Keratinocyte (primary cell): Measurements from ENCODE around the gene MON2. TPM values are rescaled to one million over a fixed set of nuclear protein-coding genes. Genes with fewer than 3 reads are reported as not detected.
"Not testable (repeated sequence)": the region's sequence is repeated elsewhere in the genome, so short reads cannot be mapped to it uniquely, and the experiment has no call there.

Experiments used
- DNase-seq: peaks from one replicate; pipeline ENCODE4 v3.0.0-alpha.2; 2011; ENCODE audit warnings: low read depth, missing footprints, low spot score
- FAIRE-seq: peaks from 2 replicates; lab custom pipeline; 2011; peaks lifted over from hg19 to GRCh38; lab: Jason Lieb, UNC
- H2AFZ ChIP-seq: 2 replicates; pipeline ENCODE4 v1.6.0; 2012; ENCODE audit warnings: low read length, control low read depth, inconsistent platforms; ENCODE audit not compliant: control insufficient read depth
- H3K27ac ChIP-seq: 2 replicates; pipeline ENCODE4 v1.5.1; 2011; ENCODE audit warnings: low read length; ENCODE audit not compliant: control insufficient read depth, insufficient read depth
- H3K27me3 ChIP-seq: 3 replicates; pipeline ENCODE4 v1.6.0; 2011; ENCODE audit warnings: low read length; ENCODE audit not compliant: control insufficient read depth, insufficient read depth; ENCODE audit errors: extremely low read depth
- H3K36me3 ChIP-seq, 2 experiments: 2 replicates in 1 of 2; 3 replicates in 1 of 2; pipeline ENCODE4 v1.5.1; 2011; ENCODE audit warnings: low read length in 2 of 2, mild to moderate bottlenecking in 1 of 2; ENCODE audit not compliant: control insufficient read depth in 2 of 2, insufficient read depth in 2 of 2; ENCODE audit errors: extremely low read depth in 1 of 2
- H3K4me1 ChIP-seq: 3 replicates; pipeline ENCODE4 v1.5.1; 2011; ENCODE audit warnings: low read length; ENCODE audit not compliant: control insufficient read depth, insufficient read depth; ENCODE audit errors: extremely low read depth
- H3K4me2 ChIP-seq: 3 replicates; pipeline ENCODE4 v1.6.0; 2011; ENCODE audit warnings: low read depth, low read length; ENCODE audit not compliant: control insufficient read depth, insufficient read depth; ENCODE audit errors: extremely low read depth
- H3K4me3 ChIP-seq, 3 experiments: fragments of 200-600 bp in 1 of 3; sonication (generic) in 1 of 3; 2 replicates in 2 of 3; 3 replicates in 1 of 3; pipeline ENCODE4 v1.5.1; 2011 to 2016; ENCODE audit warnings: low read length in 3 of 3, mild to moderate bottlenecking in 3 of 3, control low read depth in 2 of 3, inconsistent platforms in 1 of 3, low read depth in 1 of 3, mixed read lengths in 1 of 3, mixed run types in 1 of 3, moderate library complexity in 1 of 3; ENCODE audit not compliant: control insufficient read depth in 2 of 3, insufficient read depth in 2 of 3; ENCODE audit errors: extremely low read depth in 1 of 3
- H3K79me2 ChIP-seq: 2 replicates; pipeline ENCODE4 v1.6.0; 2012; ENCODE audit warnings: low read length; ENCODE audit not compliant: control insufficient read depth, insufficient read depth
- H3K9ac ChIP-seq: 3 replicates; pipeline ENCODE4 v1.6.0; 2011; ENCODE audit warnings: low read length; ENCODE audit not compliant: control insufficient read depth, insufficient read depth; ENCODE audit errors: extremely low read depth
- H3K9me1 ChIP-seq: 3 replicates; pipeline ENCODE4 v1.6.0; 2011; ENCODE audit warnings: low read length; ENCODE audit not compliant: control insufficient read depth, insufficient read depth; ENCODE audit errors: extremely low read depth
- H3K9me3 ChIP-seq: 2 replicates; pipeline ENCODE4 v1.5.1; 2012; ENCODE audit warnings: low read depth, low read length; ENCODE audit not compliant: control insufficient read depth
- H4K20me1 ChIP-seq: 3 replicates; pipeline ENCODE4 v1.6.0; 2011; ENCODE audit warnings: low read length; ENCODE audit not compliant: control insufficient read depth, insufficient read depth; ENCODE audit errors: extremely low read depth
- CTCF ChIP-seq, 3 experiments: IDR thresholded peaks in 1 of 3; conservative IDR thresholded peaks in 1 of 3; optimal IDR thresholded peaks in 1 of 3; 2 replicates in 2 of 3; 3 replicates in 1 of 3; pipeline versions ENCODE3 to v1.5.1; 2011; ENCODE audit warnings: low read length in 3 of 3, mild to moderate bottlenecking in 3 of 3, moderate library complexity in 2 of 3, control low read depth in 1 of 3, inconsistent platforms in 1 of 3; ENCODE audit not compliant: insufficient read depth in 2 of 3; ENCODE audit errors: extremely low read depth in 1 of 3
- EZH2 ChIP-seq: IDR thresholded peaks from one replicate; pipeline ENCODE4 v1.6.1; 2012; ENCODE audit warnings: inconsistent platforms, mild to moderate bottlenecking, low read length, moderate library complexity
- dilution Hi-C: fragments of 300-500 bp; cut with MboI; formaldehyde crosslinking; loops from one replicate; pipeline ENCODE4 v1.7.0; 2020; ENCODE audit warnings: low sequenced_read_pairs; ENCODE audit not compliant: extremely low pct_ligation_motif_present
- polyA plus RNA-seq, 5 experiments: library from polyadenylated mRNA; depleted of rRNA in 3 of 5; stranded (reverse) in 3 of 5; stranded (forward) in 1 of 5; unstranded in 1 of 5; fragments of >200 nt; gene quantifications; 1 replicate in 1 of 5; 2 replicates in 3 of 5; 3 replicates in 1 of 5; pipeline versions ENCODE4 v1.2.1 to v1.2.3, GENCODE V29; 2011 to 2012; ENCODE audit warnings: missing spikeins in 2 of 5, low read depth in 1 of 5, low replicate concordance in 1 of 5

The MON2 gene
- polyA plus RNA-seq, 1 donor (not counting 4 experiments of a cell fraction or from before 2014, with no cell fraction given): 18.5 TPM

DNA sequence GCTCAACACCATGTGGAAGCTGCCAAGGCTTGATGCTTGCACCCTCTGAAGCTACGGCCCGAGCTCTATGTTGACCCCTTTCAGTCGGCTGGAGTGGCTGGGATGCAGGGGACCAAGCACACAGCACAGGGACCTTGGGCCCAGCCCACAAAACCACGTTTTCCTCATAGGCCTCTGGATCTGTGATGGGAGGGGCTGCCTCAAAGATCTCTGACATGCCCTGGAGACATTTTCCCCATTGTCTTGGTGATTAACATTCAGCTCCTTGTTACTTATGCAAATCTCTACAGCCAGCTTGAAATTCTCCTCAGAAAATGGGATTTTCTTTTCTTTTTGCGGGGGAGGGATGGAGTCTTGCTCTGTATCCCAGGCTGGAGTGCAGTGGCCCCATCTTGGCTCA, 46.3 kb downstream of the MON2 start:
- Histone ChIP-seq H3K9ac (no peak overlapping the region), H3K36me3 (peaks cover 0 to 3% of the 10 kb centered on the region in 2 experiments), H3K9me1 (no peaks in the 10 kb centered on the region), H3K27ac (no peak overlapping the region), H3K27me3 (no peaks in the 10 kb centered on the region), H3K4me2 (no peak overlapping the region), H3K9me3 (no peaks in the 10 kb centered on the region), H3K79me2 (no peaks in the 10 kb centered on the region), H2AFZ (no peak overlapping the region), H3K4me3 (no peak overlapping the region), H3K4me1 (peaks cover 4% of the 10 kb centered on the region), H4K20me1 (no peaks in the 10 kb centered on the region)
- DNase-seq (no peak), FAIRE-seq (no peak)
- dilution Hi-C loops: no loop called here
- TF ChIP-seq CTCF (optimal IDR thresholded peaks at IDR 0.05 in 1 of 3, IDR thresholded peaks at IDR 0.05 in 1 of 3, conservative IDR thresholded peaks at IDR 0.05 in 1 of 3; ENCODE audit: extremely low read depth in 1 of 3, insufficient read depth in 2 of 3, low read length in 3 of 3): no peak
- TF ChIP-seq EZH2: no peak

GRCh38 chr12:62514080-62514479, 47.5 kb downstream of the MON2 start:
- H2AFZ ChIP-seq, H3K9me1 ChIP-seq, H3K36me3 ChIP-seq, DNase-seq, H3K4me2 ChIP-seq, H3K79me2 ChIP-seq, H3K4me3 ChIP-seq, dilution Hi-C loops, H3K27ac ChIP-seq, H3K4me1 ChIP-seq, H4K20me1 ChIP-seq, H3K9me3 ChIP-seq, H3K27me3 ChIP-seq, FAIRE-seq, H3K9ac ChIP-seq: not testable (repeated sequence)

DNA sequence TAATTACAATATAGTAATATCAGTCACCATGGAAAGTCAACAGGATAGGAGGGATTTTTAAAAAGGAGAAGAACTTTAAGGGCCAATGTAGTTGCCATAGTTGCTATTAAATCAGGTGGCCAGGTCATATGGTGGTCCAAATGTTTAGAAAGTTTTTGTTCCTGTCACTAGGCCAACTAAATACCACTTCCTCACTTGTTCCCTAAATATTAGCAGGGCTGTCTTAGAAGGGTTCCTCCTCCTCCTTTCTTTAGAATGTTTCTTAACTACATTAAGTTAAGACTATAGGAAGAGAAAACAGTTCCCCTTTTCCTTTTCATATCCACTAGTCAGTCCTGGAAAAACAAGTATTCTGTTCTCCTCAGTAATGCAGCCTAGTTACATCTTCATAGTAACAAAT, 50.3 kb downstream of the MON2 start:
- TF ChIP-seq CTCF (optimal IDR thresholded peaks at IDR 0.05 in 1 of 3, IDR thresholded peaks at IDR 0.05 in 1 of 3, conservative IDR thresholded peaks at IDR 0.05 in 1 of 3; ENCODE audit: extremely low read depth in 1 of 3, insufficient read depth in 2 of 3, low read length in 3 of 3) (no peak), EZH2 (no peak)
- DNase-seq (no peak), FAIRE-seq (no peak)
- Histone ChIP-seq H3K27ac (no peak overlapping the region), H3K9me1 (no peaks in the 10 kb centered on the region), H3K9me3 (no peaks in the 10 kb centered on the region), H3K4me1 (no peaks in the 10 kb centered on the region), H3K9ac (no peak overlapping the region), H3K79me2 (no peaks in the 10 kb centered on the region), H3K4me3 (no peak overlapping the region), H3K36me3 (no peaks in the 10 kb centered on the region), H2AFZ (no peak overlapping the region), H3K4me2 (no peak overlapping the region), H3K27me3 (no peaks in the 10 kb centered on the region), H4K20me1 (no peaks in the 10 kb centered on the region)
- dilution Hi-C loops: no loop called here
